Body of pancreas (tissue), 4 donors: ENCODE results near the gene LAPTM5. TPM values are rescaled to one million over a fixed set of nuclear protein-coding genes. Genes with fewer than 3 reads are reported as not detected.

Experiments used
- ATAC-seq: fragments of 150-250 bp; one replicate; pipeline ENCODE4 v1.9.1; 2016
- DNase-seq, 4 donors: peaks; one replicate each; pipeline ENCODE4 v3.0.0-alpha.2; 2019
- H3K27ac ChIP-seq, 4 donors: fragments of 200-600 bp; sonication (generic); 1 replicate in 3 of 4; 2 replicates in 1 of 4; pipeline versions ENCODE4 v1.5.1 to v1.6.1; 2016 to 2019; ENCODE audit warnings: mild to moderate bottlenecking in 1 of 4, mixed read lengths in 1 of 4, moderate library complexity in 1 of 4
- H3K27me3 ChIP-seq, 2 donors: fragments of 200-600 bp; sonication (generic); one replicate each; pipeline ENCODE4 v1.6.0; 2016; ENCODE audit warnings: mild to moderate bottlenecking in 1 of 2
- H3K36me3 ChIP-seq, 2 donors: fragments of 200-600 bp; sonication (generic); replicated peaks in 1 of 2; 2 replicates each; pipeline ENCODE4 v1.5.1; 2016; ENCODE audit warnings: low read depth in 2 of 2; ENCODE audit not compliant: insufficient read depth in 1 of 2
- H3K4me1 ChIP-seq: fragments of 200-600 bp; sonication (generic); one replicate; pipeline ENCODE4 v1.6.0; 2016
- H3K4me3 ChIP-seq, 2 donors: fragments of 200-600 bp; sonication (generic); 1 replicate in 1 of 2; 2 replicates in 1 of 2; pipeline ENCODE4 v1.5.1; 2016 to 2019
- H3K9me3 ChIP-seq, 3 donors: fragments of 200-600 bp; sonication (generic); 1 replicate in 2 of 3; 2 replicates in 1 of 3; pipeline ENCODE4 v1.5.1; 2016
- CTCF ChIP-seq, 7 experiments: fragments of 450-650 bp in 4 of 7; fragments of 200-600 bp in 3 of 7; sonication (generic) in 3 of 7; IDR thresholded peaks; one replicate each; pipeline ENCODE4 v1.5.1; 2016 to 2019; ENCODE audit warnings: antibody characterized with exemption in 7 of 7
- POLR2A ChIP-seq, 3 donors: fragments of 450-650 bp; IDR thresholded peaks; one replicate each; pipeline ENCODE4 v1.6.1; 2016; ENCODE audit warnings: antibody characterized with exemption in 3 of 3, mild to moderate bottlenecking in 2 of 3
- WGBS, 2 donors: methylation state at CpG; one replicate each; pipeline ENCODE4 v1.1.5; 2017; 5-methylcytosine and 5-hydroxymethylcytosine counted together
- intact Hi-C: fragments of 100-400 bp; cut with DNase I; formaldehyde crosslinking; loops from one replicate; pipeline ENCODE4 v1.15.1; 2023
- total RNA-seq, 2 donors: library from RNA; depleted of rRNA; stranded (reverse); fragments of >200 nt; gene quantifications; one replicate each; pipeline ENCODE4 v1.1.0, GENCODE V29; 2016

Gene LAPTM5
- total RNA-seq, 2 donors from 2014 or later, result 6.3 to 25.2 TPM

GRCh38 chr1:30704271-30704670, 53.3 kb downstream of the LAPTM5 start:
- 71% methylated on average over 4 of the region's 4 CpGs; no CpG with 5 or more reads in 1 of the 2 donors for WGBS, 2 donors
- ATAC-seq, result no peak

GRCh38 chr1:30702823-30703222, 54.8 kb downstream of the LAPTM5 start:
- H3K27me3 ChIP-seq, result no peaks in the 10 kb centered on the region
- no peaks in the 10 kb centered on the region for H3K36me3 ChIP-seq
- no peaks in the 10 kb centered on the region for H3K9me3 ChIP-seq
- TF ChIP-seq CTCF (IDR thresholded peaks at IDR 0.05) (no peak), POLR2A (IDR thresholded peaks at IDR 0.05) (no peak)
- ATAC-seq (no peak), DNase-seq (no peak)
- intact Hi-C loops, result loop anchor here (10.0 kb wide), 2 partner anchors 908 to 1458 kb away; no protein-coding TSS in a partner anchor
- peaks cover 5% of the 10 kb centered on the region for H3K4me1 ChIP-seq
- H3K4me3 ChIP-seq, result no peak overlapping the region
- no peak overlapping the region for H3K27ac ChIP-seq

More at GRCh38 chr1:30704271-30704670, 53.3 kb downstream of the LAPTM5 start:
- Histone ChIP-seq H3K9me3 (no peaks in the 10 kb centered on the region), H3K36me3 (no peaks in the 10 kb centered on the region), H3K4me1 (peaks cover 8% of the 10 kb centered on the region), H3K4me3 (no peak overlapping the region), H3K27ac (no peak overlapping the region), H3K27me3 (no peaks in the 10 kb centered on the region)
- TF ChIP-seq CTCF (IDR thresholded peaks at IDR 0.05) (no peak), POLR2A (IDR thresholded peaks at IDR 0.05) (no peak)
- intact Hi-C loops, result loop anchor here (10.0 kb wide), 2 partner anchors 909 to 1459 kb away; no protein-coding TSS in a partner anchor
- no peak for DNase-seq

GRCh38 chr1:30701258-30701633, 56.3 kb downstream of the LAPTM5 start:
- H3K9me3 ChIP-seq, result no peaks in the 10 kb centered on the region
- 88 to 100% methylated on average over 2 of the region's 2 CpGs for WGBS, 2 donors
- DNase-seq, result no peak
- H3K4me1 ChIP-seq, result no peaks in the 10 kb centered on the region
- TF ChIP-seq POLR2A (IDR thresholded peaks at IDR 0.05) (no peak), CTCF (IDR thresholded peaks at IDR 0.05) (no peak)
- H3K27ac ChIP-seq, result no peak overlapping the region
- no peak for ATAC-seq
- H3K4me3 ChIP-seq, result no peak overlapping the region
- no peaks in the 10 kb centered on the region for H3K27me3 ChIP-seq
- H3K36me3 ChIP-seq, result no peaks in the 10 kb centered on the region
- intact Hi-C loops, result loop anchor here (10.0 kb wide), 2 partner anchors 906 to 1456 kb away; no protein-coding TSS in a partner anchor

GRCh38 chr1:30700528-30701257, 56.9 kb downstream of the LAPTM5 start:
- no peaks in the 10 kb centered on the region for H3K9me3 ChIP-seq
- DNase-seq (peak in 1 of 4 donors; percentile 44), ATAC-seq (no peak)
- intact Hi-C loops, result loop anchor here (10.0 kb wide), 2 partner anchors 906 to 1456 kb away; no protein-coding TSS in a partner anchor
- no peaks in the 10 kb centered on the region for H3K27me3 ChIP-seq
- H3K36me3 ChIP-seq, result no peaks in the 10 kb centered on the region
- TF ChIP-seq POLR2A (IDR thresholded peaks at IDR 0.05) (no peak), CTCF (IDR thresholded peaks at IDR 0.05) (no peak)
- no peak overlapping the region for H3K27ac ChIP-seq
- H3K4me3 ChIP-seq, result no peak overlapping the region
- 80 to 83% methylated on average over 7 of the region's 7 CpGs for WGBS, 2 donors
- H3K4me1 ChIP-seq, result no peaks in the 10 kb centered on the region
